NCI-H2196 (cell line): ENCODE results near the gene HOXC12.

ENCODE experiments used
- DNase-seq: peaks from one replicate; lab custom pipeline; 2025; ENCODE audit not compliant: unreplicated experiment; lab: John Stamatoyannopoulos, UW

HOXC12 gene

GRCh38 chr12:53940443-53941014 lies 14.2 kb upstream of the HOXC12 start:
- no peak for DNase-seq

GRCh38 chr12:53941187-53941586 lies 13.5 kb upstream of the HOXC12 start:
- DNase-seq = no peak

GRCh38 chr12:53941750-53942149 lies 13.0 kb upstream of the HOXC12 start:
- no peak for DNase-seq

- DNase-seq = no peak
Observed at GRCh38 chr12:53942467-53942997, 12.2 kb upstream of the HOXC12 start.

- no peak for DNase-seq
Observed at GRCh38 chr12:53944209-53944608, 10.5 kb upstream of the HOXC12 start.

- DNase-seq = no peak
Observed at GRCh38 chr12:53944907-53945847, 9.5 kb upstream of the HOXC12 start.

GRCh38 chr12:53947743-53948142 lies 7.0 kb upstream of the HOXC12 start:
- DNase-seq = no peak

- no peak for DNase-seq
Observed at GRCh38 chr12:53948650-53949593, 5.8 kb upstream of the HOXC12 start.

- no peak for DNase-seq
Observed at GRCh38 chr12:53949631-53950436, 4.9 kb upstream of the HOXC12 start.

- no peak for DNase-seq
Observed at GRCh38 chr12:53950437-53950773, 4.3 kb upstream of the HOXC12 start.

- no peak for DNase-seq
Observed at GRCh38 chr12:53950789-53951576, 3.7 kb upstream of the HOXC12 start.

- DNase-seq = no peak
Observed at GRCh38 chr12:53951577-53952334, 2.9 kb upstream of the HOXC12 start.

GRCh38 chr12:53952335-53952694 lies 2.4 kb upstream of the HOXC12 start:
- DNase-seq = no peak

- no peak for DNase-seq
Observed at GRCh38 chr12:53952871-53953734, 1.6 kb upstream of the HOXC12 start.

- no peak for DNase-seq
Observed at GRCh38 chr12:53953831-53954693, 641 bp upstream of the HOXC12 start.

GRCh38 chr12:53955036-53955775 lies 503 bp downstream of the HOXC12 start:
- DNase-seq = no peak
